C4-2B (cell line): Measurements from ENCODE around the gene INHBB.

Experiments
- ZFX ChIP-seq: fragments of 450-650 bp; IDR thresholded peaks from 2 replicates; pipeline ENCODE4 v1.6.1; 2017
- TF ChIP-seq, protein P1 (sequence below): fragments of 450-650 bp; conservative IDR thresholded peaks from 2 replicates; pipeline ENCODE4 v1.5.1; 2017; ENCODE audit warnings: mild to moderate bottlenecking

DNA sequence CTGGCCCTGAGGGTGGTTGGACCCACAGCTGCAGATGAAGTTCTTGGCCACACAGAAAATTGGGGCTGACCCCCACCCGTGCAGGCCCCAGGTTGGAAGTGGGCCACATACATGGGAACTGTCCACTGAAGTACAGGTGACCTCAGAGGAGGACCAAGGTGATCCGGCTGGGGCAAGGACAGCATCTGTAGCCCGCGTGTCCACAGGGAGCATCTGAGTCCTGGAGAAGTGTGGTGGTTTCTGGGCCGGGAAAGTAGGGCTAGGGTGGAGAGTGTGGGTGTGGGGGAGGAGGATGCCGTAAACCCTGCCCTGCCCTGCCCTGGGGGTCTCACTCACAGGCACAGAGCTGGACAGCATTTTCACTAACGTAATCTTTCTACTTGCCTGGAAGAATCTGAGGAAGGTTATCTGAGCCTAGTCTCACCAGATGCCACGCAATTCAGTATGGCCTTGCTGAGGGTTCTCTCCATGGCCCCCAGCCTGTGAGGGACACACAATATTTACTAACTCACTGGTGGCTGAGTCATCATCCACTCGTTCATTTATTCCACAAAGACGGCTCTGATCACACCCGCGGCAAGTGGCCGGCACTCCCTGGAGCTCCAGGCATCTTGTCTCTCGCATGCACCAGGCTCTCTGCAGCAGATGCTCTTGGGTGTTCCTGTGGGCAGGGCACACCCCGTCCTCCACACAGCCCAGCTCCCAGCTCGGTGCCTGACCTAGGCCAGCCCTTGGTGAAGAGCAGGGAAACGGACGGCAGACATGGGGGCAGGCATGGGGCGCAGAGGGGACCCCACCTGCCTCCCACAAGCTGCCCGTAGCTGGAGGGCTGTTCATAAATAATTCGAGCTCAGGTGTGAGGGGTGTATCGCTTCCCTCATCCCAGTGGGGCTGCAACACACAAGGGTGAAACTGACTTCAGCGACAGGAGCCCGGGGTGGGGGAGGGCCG, 51.2 kb downstream of the INHBB start:
- TF ChIP-seq, protein P1, sequence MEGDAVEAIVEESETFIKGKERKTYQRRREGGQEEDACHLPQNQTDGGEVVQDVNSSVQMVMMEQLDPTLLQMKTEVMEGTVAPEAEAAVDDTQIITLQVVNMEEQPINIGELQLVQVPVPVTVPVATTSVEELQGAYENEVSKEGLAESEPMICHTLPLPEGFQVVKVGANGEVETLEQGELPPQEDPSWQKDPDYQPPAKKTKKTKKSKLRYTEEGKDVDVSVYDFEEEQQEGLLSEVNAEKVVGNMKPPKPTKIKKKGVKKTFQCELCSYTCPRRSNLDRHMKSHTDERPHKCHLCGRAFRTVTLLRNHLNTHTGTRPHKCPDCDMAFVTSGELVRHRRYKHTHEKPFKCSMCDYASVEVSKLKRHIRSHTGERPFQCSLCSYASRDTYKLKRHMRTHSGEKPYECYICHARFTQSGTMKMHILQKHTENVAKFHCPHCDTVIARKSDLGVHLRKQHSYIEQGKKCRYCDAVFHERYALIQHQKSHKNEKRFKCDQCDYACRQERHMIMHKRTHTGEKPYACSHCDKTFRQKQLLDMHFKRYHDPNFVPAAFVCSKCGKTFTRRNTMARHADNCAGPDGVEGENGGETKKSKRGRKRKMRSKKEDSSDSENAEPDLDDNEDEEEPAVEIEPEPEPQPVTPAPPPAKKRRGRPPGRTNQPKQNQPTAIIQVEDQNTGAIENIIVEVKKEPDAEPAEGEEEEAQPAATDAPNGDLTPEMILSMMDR: no peak
- TF ChIP-seq ZFX: no peak
